GM12873 (cell line): ENCODE results near the gene CHRM4.

Source experiments
- CTCF ChIP-seq: IDR thresholded peaks from 2 replicates; pipeline ENCODE4 v1.5.1; 2012; ENCODE audit warnings: low read depth, mild to moderate bottlenecking, moderate library complexity, low read length, control low read depth; ENCODE audit not compliant: insufficient read depth; ENCODE audit errors: missing control alignments

CHRM4 gene

GRCh38 chr11:46427364-46427763 is 35.8 kb upstream of the CHRM4 start:
- no peak for TF ChIP-seq CTCF

DNA sequence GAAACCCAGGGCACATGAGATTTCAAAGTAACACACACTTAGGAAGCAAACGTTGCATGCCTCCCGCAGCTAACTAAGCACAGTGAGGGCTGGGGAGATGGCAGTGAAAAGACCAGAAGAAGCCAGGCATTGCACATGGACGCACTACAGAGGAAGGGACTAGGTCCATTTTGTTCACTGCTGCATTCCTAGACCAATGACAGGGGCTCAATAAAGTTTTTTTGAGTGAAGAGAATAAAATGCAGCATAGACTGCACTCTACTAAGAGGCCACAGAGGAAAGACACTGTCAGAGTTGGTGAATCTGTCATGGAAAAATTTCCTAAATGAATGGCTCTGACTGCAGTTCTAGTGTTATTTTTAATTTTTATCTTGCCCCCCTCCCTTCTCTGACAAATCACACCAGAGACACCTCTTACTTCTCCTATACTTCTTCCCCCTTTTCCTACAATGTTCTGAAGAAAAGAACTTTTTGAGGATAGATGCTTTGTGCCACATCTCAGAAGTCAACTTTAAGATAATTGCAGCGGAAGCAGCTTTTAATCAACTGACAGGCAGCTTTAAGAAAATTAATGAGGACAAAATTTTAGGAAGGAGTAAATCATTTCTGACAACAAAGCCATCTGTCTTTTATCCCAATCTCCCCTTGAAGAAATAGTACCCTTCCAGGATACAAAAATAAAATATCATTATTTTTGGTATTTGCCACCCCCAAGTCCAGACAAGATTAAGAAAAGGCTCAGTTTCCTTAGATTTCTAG is 34.8 kb upstream of the CHRM4 start:
- no peak for TF ChIP-seq CTCF

DNA sequence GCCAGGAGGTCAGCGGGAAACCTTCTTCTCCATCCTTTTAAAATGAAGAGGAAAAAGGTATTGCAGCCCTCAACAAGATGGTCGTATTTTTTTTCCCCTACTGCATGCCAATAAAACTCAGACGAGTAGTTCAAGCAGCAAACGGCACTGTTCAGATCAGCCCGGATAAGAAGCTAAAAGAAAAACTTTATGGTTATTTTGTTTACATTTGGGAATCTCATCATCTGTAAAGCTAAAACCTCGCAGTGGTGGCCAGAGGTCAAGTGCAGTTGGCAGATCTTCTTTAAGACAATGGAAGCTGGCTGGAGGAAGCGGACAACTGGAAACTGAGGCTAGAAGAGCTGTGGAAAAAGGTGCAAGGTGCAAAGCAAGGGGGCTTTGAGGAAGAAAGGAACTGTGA is 31.0 kb upstream of the CHRM4 start:
- TF ChIP-seq CTCF: no peak

DNA sequence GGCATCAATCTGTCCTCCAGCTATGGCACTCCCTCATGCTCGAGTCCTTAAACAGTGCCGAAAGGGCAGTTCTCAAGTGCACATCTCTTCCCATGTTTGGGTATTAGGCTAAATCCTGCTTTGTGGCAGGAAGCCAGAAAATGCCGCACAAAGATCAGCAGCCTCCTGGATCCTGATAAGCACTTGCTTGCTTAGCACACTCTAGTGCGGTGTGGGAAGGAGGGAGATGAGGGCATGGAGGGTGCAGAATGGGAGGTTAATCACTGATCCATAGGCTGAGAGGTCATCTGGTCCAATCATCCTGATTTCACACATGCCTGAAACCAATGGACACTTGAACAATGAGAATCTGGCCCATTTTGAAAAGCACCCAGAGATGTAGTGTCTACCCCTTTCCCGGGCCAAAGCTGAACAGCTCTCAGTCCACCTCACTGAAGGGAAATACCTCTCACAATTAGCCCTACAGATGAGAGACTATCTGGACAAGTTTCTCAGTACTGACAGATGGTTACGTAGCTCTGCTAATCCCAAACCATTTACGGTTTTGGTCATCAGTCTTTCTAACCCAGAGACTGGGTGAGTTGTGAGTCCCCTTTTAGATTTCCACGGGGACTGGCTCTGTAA is 29.8 kb upstream of the CHRM4 start:
- no peak for TF ChIP-seq CTCF

DNA sequence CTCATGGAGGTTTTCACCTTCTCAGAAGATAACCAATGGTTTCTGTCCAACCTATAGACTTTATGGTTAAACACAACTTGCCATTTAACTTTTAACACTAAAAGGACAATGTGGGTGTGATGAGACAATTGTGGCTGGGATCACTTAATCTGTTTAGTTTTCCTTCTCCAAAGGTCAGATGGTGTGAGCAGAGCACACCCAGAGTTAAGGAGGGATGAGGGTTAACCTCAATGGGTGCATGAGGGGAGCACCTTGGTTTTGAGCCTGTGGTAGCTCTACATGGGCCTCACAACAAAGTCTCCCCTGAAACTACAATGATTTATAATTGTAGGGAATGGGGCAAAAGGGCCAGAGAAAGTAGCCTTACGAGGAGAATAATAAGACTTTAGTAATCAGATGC is 28.9 kb upstream of the CHRM4 start:
- no peak for TF ChIP-seq CTCF

DNA sequence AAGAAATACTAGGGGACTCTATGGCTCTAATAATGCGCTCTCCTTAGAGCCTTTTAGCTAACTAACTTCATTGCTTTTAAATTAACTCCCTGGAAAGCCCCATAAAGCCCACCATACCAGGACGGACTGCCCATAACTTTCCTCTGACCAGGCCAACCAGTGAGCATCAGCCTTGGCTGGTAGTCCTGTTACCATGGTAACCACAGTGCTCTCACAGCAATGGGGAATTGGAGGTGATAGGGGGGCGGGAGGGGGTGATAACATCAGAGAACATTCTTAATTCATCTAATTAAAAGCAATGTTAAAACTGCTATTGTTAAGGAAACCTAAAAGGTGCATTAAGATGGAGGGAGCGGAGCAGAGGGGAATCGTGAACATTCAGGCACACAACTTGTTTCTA is 27.2 kb upstream of the CHRM4 start:
- no peak for TF ChIP-seq CTCF

DNA sequence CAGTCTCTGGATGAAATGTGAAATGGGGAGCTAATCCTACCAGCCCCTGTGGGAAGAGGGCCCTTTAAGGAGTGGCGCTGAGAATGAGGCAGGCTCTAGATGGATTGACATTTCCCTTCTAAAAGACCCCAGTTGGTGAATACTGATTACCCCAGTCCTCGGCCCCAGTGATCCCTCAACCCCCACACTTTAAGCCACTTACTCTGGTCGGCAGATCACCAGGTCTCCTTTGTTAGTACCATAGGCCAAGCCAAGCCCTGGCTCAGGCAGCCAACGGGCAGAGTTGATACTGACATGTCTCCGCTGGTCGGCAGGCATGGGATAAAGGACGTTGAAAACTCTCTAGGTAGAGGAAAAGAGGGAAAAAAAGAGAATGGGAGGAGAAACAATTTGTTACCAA is 26.1 kb upstream of the CHRM4 start:
- no peak for TF ChIP-seq CTCF
